ENCODE measurements around the gene WDR91.

DNA sequence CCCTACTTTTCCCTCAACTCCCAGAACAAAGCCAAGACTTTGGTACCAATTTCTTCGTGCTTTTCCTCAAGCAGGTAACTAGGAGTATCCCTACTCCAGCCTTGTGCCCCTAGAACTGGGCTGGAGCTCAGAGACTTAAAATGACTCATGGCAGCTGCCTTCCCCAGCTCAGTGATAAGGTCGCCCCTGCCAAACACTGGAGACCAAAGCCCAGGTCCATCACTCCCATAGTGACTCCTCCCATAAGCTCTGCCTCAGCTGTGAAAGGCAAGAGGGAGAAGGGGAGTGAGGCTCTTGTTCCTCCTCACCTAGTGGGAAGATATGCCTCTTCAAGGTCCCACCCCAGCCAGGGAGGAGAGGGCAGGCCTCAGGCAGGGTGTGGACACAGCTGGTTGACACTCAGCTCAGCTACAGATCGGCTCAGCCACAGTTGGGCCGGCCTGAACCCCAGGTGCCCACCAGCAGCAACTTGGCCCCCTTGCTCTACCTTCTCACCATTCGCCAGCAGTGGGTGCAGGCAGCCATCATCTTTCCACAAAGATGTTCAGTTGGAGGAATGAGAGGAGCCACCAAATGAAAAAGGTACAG lies 27.0 kb downstream of the WDR91 start:
- TF ChIP-seq, protein P1, sequence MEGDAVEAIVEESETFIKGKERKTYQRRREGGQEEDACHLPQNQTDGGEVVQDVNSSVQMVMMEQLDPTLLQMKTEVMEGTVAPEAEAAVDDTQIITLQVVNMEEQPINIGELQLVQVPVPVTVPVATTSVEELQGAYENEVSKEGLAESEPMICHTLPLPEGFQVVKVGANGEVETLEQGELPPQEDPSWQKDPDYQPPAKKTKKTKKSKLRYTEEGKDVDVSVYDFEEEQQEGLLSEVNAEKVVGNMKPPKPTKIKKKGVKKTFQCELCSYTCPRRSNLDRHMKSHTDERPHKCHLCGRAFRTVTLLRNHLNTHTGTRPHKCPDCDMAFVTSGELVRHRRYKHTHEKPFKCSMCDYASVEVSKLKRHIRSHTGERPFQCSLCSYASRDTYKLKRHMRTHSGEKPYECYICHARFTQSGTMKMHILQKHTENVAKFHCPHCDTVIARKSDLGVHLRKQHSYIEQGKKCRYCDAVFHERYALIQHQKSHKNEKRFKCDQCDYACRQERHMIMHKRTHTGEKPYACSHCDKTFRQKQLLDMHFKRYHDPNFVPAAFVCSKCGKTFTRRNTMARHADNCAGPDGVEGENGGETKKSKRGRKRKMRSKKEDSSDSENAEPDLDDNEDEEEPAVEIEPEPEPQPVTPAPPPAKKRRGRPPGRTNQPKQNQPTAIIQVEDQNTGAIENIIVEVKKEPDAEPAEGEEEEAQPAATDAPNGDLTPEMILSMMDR (IDR thresholded peaks at IDR 0.05; ENCODE audit: low read depth, low read length) = no peak
- TF ChIP-seq POLR2A (IDR thresholded peaks at IDR 0.05; ENCODE audit: extremely low read depth, insufficient read length) (no peak), MAX (IDR thresholded peaks at IDR 0.05; ENCODE audit: low read depth, low read length) (no peak)

Data from NB4 (cell line).